ENCODE measurements around the gene CKB.

CKB gene

DNA sequence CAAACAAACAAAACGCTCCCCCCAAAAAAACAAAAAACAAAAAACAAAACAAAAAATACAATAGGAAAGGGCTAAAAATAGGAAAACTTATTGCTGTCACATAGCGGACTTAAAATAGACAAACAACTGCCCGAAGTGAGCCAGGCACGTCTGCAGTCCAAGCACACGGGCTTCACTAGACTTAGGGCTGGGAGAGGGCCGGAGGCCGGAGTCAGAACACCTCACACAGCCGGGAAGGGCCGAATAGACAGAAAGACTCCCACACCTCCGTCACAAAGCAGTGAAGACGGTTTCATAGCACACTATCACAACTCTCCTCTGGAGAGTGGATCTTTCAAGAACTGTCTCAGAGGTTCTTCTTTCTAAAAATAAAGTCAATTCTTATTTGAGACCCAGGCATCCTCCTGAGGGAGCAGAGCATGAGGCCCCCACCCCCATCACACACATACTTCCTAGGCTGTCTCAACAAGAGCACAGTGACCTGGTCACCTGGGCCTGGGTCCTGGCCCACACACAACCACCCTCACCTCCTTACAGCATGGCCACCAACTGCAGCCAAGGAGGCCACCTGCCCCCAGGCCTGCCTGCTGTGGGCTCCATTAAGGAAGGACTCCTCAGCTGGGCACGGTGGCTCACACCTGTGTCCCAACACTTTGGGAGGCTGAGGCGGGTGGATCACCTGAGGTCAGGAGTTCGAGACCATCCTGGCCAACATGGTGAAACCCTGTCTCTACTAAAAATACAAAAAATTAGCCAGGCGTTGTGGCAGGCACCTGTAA is 33.1 kb upstream of the CKB start:
- no peak for TF ChIP-seq CTCF (IDR thresholded peaks at IDR 0.05; ENCODE audit: low read depth, low read length)
- H3K4me3 ChIP-seq (ENCODE audit: low read depth, low read length) = no peak overlapping the region
- in situ Hi-C loops (cut with HindIII; ENCODE audit: low sequenced_read_pairs) = no loop called here
- DNase-seq (ENCODE audit: low read depth, low spot score) = no peak

GRCh38 chr14:103552846-103553210 is 30.2 kb upstream of the CKB start:
- no peak for TF ChIP-seq CTCF (IDR thresholded peaks at IDR 0.05; ENCODE audit: low read depth, low read length)
- in situ Hi-C loops (cut with HindIII; ENCODE audit: low sequenced_read_pairs) = no loop called here
- H3K4me3 ChIP-seq (ENCODE audit: low read depth, low read length) = no peak overlapping the region
- no peak for DNase-seq (ENCODE audit: low read depth, low spot score)

DNA sequence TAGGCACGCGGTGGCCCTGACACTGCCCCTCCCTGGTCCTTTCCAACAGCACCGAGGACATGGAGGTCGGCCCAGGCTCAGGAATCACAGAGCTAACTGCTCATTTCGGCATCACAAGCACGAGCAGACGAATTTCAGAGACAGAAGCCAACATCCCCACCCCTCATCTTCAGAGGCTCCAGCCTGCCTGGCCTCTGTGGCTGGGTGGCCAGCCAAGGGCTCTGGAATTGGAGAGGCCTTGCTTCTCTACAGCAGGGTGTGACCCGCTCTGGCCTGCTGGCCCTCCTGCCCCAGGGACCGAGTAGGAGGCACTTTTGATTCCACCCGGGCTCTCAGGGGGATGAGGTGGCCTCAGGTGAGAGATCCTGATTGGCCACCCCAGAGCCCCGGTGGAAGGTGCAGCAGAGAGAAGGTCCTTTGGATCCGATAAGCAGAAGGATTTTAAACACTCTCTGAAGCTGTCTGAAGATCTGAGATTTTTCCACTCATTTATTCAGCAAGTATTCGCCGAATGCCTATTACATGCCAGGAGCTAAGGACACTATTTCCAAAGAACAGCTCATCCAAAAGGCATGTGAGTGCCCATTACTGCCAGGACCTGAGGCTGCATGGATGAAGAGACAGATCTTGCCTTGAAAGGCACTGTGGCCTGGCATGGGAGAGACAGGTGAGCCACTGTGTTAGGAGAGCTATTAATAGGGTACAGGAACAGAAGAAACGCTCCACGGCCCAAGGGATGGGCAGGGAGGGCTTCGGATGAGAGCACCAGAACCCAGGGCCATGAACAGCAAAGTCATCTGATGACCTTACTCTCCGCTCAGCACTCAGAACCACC is 29.6 kb upstream of the CKB start:
- DNase-seq (ENCODE audit: low read depth, low spot score) = peak; percentile 47
- TF ChIP-seq CTCF (IDR thresholded peaks at IDR 0.05; ENCODE audit: low read depth, low read length) = no peak
- no peak overlapping the region for H3K4me3 ChIP-seq (ENCODE audit: low read depth, low read length)
- in situ Hi-C loops (cut with HindIII; ENCODE audit: low sequenced_read_pairs) = no loop called here

GRCh38 chr14:103551338-103551762 is 28.7 kb upstream of the CKB start:
- no peak for DNase-seq (ENCODE audit: low read depth, low spot score)
- TF ChIP-seq CTCF (IDR thresholded peaks at IDR 0.05; ENCODE audit: low read depth, low read length) = no peak
- in situ Hi-C loops (cut with HindIII; ENCODE audit: low sequenced_read_pairs) = no loop called here
- H3K4me3 ChIP-seq (ENCODE audit: low read depth, low read length) = no peak overlapping the region

DNA sequence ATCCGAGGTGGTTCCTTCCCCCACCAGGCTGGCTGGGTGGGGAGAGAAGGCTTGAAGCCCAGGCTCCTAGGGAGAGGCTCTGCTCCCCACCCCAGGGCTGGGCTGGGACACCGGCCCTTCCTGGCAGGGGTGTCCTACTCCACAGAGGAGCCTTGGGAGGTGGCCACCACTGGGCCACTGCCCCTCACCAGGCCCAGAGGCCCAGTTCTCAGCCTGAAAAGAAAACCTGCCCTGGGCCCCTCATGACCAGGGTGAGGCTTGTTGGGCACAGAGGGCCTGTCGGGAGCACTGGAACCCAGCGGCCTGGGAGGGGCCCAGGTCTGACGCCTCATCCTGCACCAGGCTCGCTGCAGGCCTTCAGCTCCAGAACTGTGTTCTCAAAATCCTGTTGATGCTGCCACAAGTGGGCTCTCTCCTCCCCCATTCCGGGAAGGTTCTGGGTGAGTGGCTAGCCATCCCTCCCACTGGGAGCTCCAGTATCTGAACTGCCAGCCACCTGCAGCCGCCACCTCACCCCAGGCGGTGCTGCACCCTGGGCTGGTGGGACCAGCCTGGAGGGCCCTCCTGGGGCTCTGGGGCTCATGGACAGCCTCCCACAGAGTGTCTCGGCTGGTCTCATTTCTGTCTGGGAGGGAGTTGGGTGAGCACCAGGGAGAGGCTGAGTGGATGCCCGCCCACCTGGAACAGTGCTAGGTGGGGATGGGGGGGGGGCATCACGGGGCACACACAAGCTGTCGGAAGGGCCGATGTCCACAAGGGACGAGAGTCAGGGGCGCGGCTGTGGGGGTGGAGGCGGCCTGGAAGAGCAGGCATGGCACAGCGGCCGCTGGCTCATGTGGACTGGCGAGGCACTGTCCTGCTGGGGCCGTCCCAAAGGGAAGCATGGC is 28.1 kb upstream of the CKB start:
- no peak for DNase-seq (ENCODE audit: low read depth, low spot score)
- H3K4me3 ChIP-seq (ENCODE audit: low read depth, low read length) = no peak overlapping the region
- TF ChIP-seq CTCF (IDR thresholded peaks at IDR 0.05; ENCODE audit: low read depth, low read length) = no peak
- in situ Hi-C loops (cut with HindIII; ENCODE audit: low sequenced_read_pairs) = no loop called here

Measured in astrocyte of the spinal cord (primary cell).